OCI-LY1 (cell line): ENCODE data around the gene VWA8.

Experiments
- H2AFZ ChIP-seq: fragments of 200-600 bp; sonication (generic), shearing (Covaris generic); 2 replicates; pipeline ENCODE4 v1.6.0; 2014; ENCODE audit warnings: antibody characterized with exemption, mild to moderate bottlenecking, low read length
- H3F3A ChIP-seq: fragments of 200-600 bp; sonication (generic), shearing (Covaris generic); 2 replicates; pipeline ENCODE4 v1.6.0; 2014; ENCODE audit warnings: mild to moderate bottlenecking, antibody characterized with exemption, low read length, moderate library complexity; ENCODE audit not compliant: insufficient read depth
- H3K27ac ChIP-seq: fragments of 200-600 bp; sonication (generic); 2 replicates; pipeline ENCODE4 v1.5.1; 2014; ENCODE audit warnings: low read length, mixed run types, mild to moderate bottlenecking, low read depth; ENCODE audit not compliant: poor library complexity, severe bottlenecking
- H3K27me3 ChIP-seq: fragments of 200-600 bp; sonication (generic); 2 replicates; pipeline ENCODE4 v1.6.0; 2014; ENCODE audit warnings: antibody characterized with exemption, mild to moderate bottlenecking, low read length, moderate library complexity; ENCODE audit not compliant: insufficient read depth
- H3K36me3 ChIP-seq: fragments of 200-600 bp; sonication (generic); 2 replicates; pipeline ENCODE4 v1.6.1; 2014; ENCODE audit warnings: mild to moderate bottlenecking, antibody characterized with exemption, low read length, moderate library complexity, mixed read lengths; ENCODE audit not compliant: insufficient read depth
- H3K4me1 ChIP-seq: fragments of 200-600 bp; sonication (generic); 2 replicates; pipeline ENCODE4 v1.5.1; 2014; ENCODE audit warnings: mild to moderate bottlenecking, low read length, moderate library complexity; ENCODE audit not compliant: insufficient read depth, severe bottlenecking
- H3K4me2 ChIP-seq: fragments of 200-600 bp; sonication (generic), shearing (Covaris generic); 2 replicates; pipeline ENCODE4 v1.6.1; 2014; ENCODE audit warnings: low read length
- H3K4me3 ChIP-seq: fragments of 200-600 bp; sonication (generic); 2 replicates; pipeline ENCODE4 v1.5.1; 2014; ENCODE audit warnings: low read length, low read depth, mild to moderate bottlenecking, mixed read lengths; ENCODE audit not compliant: poor library complexity, severe bottlenecking
- H3K79me2 ChIP-seq: fragments of 200-600 bp; shearing (Covaris generic); 2 replicates; pipeline ENCODE4 v1.6.1; 2016; ENCODE audit warnings: mixed run types, low read length, mixed read lengths; ENCODE audit not compliant: insufficient read depth
- H3K9ac ChIP-seq: fragments of 200-600 bp; sonication (generic), shearing (Covaris generic); 2 replicates; pipeline ENCODE4 v1.6.1; 2014; ENCODE audit warnings: mild to moderate bottlenecking, low read length, mixed read lengths
- H3K9me2 ChIP-seq: fragments of 200-600 bp; sonication (generic), shearing (Covaris generic); 2 replicates; pipeline ENCODE4 v1.6.1; 2014; ENCODE audit warnings: low read depth, mild to moderate bottlenecking, low read length, mixed read lengths
- H3K9me3 ChIP-seq: fragments of 200-600 bp; shearing (Covaris generic); 2 replicates; pipeline ENCODE4 v1.6.1; 2014; ENCODE audit warnings: low read length, mixed read lengths
- H4K20me1 ChIP-seq: fragments of 200-600 bp; sonication (generic), shearing (Covaris generic); 2 replicates; pipeline ENCODE4 v1.6.0; 2016; ENCODE audit warnings: mild to moderate bottlenecking, low read length; ENCODE audit not compliant: insufficient read depth
- CTCF ChIP-seq: fragments of 200-600 bp; sonication (generic), shearing (Covaris generic); IDR thresholded peaks from 2 replicates; pipeline ENCODE4 v1.5.1; 2017; ENCODE audit warnings: mild to moderate bottlenecking, antibody characterized with exemption, low read length, moderate library complexity, mixed read lengths
- EZH2 ChIP-seq: fragments of 200-600 bp; sonication (generic), shearing (Covaris generic); IDR thresholded peaks from 2 replicates; pipeline ENCODE4 v1.8.0; 2017; ENCODE audit warnings: borderline replicate concordance, mixed run types, mild to moderate bottlenecking, antibody characterized with exemption, low read length, moderate library complexity, mixed read lengths

VWA8 gene

GRCh38 chr13:41682001-41682400 lies 278.9 kb downstream of the VWA8 start:
- no peak for TF ChIP-seq EZH2
- no peak for TF ChIP-seq CTCF
- H3K4me2 ChIP-seq: no peak overlapping the region
- no peak overlapping the region for H3K27ac ChIP-seq

GRCh38 chr13:41681587-41681986 lies 279.3 kb downstream of the VWA8 start:
- Histone ChIP-seq H3K4me1 (no peaks in the 10 kb centered on the region), H3K36me3 (peaks cover 32% of the 10 kb centered on the region), H2AFZ (no peak overlapping the region), H3F3A (no peaks in the 10 kb centered on the region), H3K4me2 (no peak overlapping the region), H3K27me3 (no peaks in the 10 kb centered on the region), H3K27ac (no peak overlapping the region), H3K9me2 (no peaks in the 10 kb centered on the region), H3K4me3 (no peak overlapping the region), H3K9me3 (no peaks in the 10 kb centered on the region), H3K9ac (no peak overlapping the region), H4K20me1 (no peaks in the 10 kb centered on the region), H3K79me2 (no peaks in the 10 kb centered on the region)
- TF ChIP-seq CTCF (no peak), EZH2 (no peak)

More at GRCh38 chr13:41682001-41682400, 278.9 kb downstream of the VWA8 start:
- Histone ChIP-seq H3K79me2 (no peaks in the 10 kb centered on the region), H2AFZ (no peak overlapping the region), H4K20me1 (no peaks in the 10 kb centered on the region), H3K36me3 (peaks cover 32% of the 10 kb centered on the region), H3K27me3 (no peaks in the 10 kb centered on the region), H3K9me3 (no peaks in the 10 kb centered on the region), H3K4me1 (no peaks in the 10 kb centered on the region), H3K9ac (no peak overlapping the region), H3K9me2 (no peaks in the 10 kb centered on the region), H3K4me3 (no peak overlapping the region), H3F3A (no peaks in the 10 kb centered on the region)

GRCh38 chr13:41680900-41681299 lies 280.0 kb downstream of the VWA8 start:
- H2AFZ ChIP-seq: no peak overlapping the region
- H3K4me2 ChIP-seq: no peak overlapping the region
- no peaks in the 10 kb centered on the region for H3K9me2 ChIP-seq
- H3K36me3 ChIP-seq: peaks cover 32% of the 10 kb centered on the region
- H3K9ac ChIP-seq: no peak overlapping the region
- no peaks in the 10 kb centered on the region for H3K79me2 ChIP-seq
- H3K27me3 ChIP-seq: no peaks in the 10 kb centered on the region
- TF ChIP-seq CTCF (no peak), EZH2 (no peak)
- no peaks in the 10 kb centered on the region for H3K4me1 ChIP-seq
- no peak overlapping the region for H3K4me3 ChIP-seq
- no peaks in the 10 kb centered on the region for H4K20me1 ChIP-seq
- no peaks in the 10 kb centered on the region for H3F3A ChIP-seq
- H3K9me3 ChIP-seq: no peaks in the 10 kb centered on the region
- H3K27ac ChIP-seq: no peak overlapping the region
